Measurements from ENCODE around the gene XPO1. TPM values are rescaled to one million over a fixed set of nuclear protein-coding genes. Genes with fewer than 3 reads are reported as not detected.

The XPO1 gene
- total and polyA plus RNA-seq, 4 donors: 15.0 to 149 (median 41.3) TPM

DNA sequence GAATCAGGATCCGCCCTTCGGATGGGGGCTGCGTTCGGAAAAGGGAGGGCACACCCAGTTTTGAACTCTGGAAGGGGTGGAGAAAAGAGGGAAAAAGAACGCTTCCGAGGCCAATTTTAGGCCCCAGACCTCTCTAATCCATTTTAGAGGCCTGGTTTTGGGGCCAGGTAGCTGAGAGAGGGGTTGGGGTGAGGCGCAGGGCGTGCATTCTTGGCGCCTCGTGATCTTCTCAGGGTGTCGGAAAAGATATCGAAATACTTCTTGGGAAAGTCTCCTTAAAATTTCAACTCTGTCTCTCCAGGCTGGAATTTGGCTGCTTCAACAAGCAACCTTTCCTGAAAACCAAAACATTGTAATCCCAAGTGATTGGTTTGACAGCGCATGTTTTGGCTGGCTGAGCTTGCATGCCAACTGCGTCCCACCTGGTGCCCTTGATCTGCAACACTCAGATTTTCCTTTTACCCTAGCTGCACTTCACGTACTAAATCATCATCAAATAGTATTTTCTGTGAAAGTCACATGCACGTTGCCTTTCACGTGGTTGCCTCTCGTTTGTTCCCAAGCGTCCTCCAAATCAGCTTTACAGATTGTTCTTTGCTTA is 864 bp upstream of the XPO1 start:
- DNase-seq (ENCODE audit: low spot score): no peak
- peaks cover 2 to 24% (median 11%) of the 10 kb centered on the region in 4 donors for H3K4me1 ChIP-seq (ENCODE audit: control insufficient read depth in 4 of 4, insufficient read depth in 4 of 4, low read length in 3 of 4)
- WGBS: 13% methylated on average over 19 of the region's 19 CpGs
- peak overlapping the region; percentile 89 for H3K9ac ChIP-seq (ENCODE audit: low read depth in 1 of 2, low read length in 2 of 2)
- H3K36me3 ChIP-seq (ENCODE audit: control insufficient read depth in 4 of 4, insufficient read depth in 3 of 4, low read depth in 1 of 4, low read length in 3 of 4): no peaks in the 10 kb centered on the region
- no peaks in the 10 kb centered on the region for H3K27me3 ChIP-seq (ENCODE audit: control insufficient read depth in 4 of 4, insufficient read depth in 4 of 4, low read length in 3 of 4)
- peak in 1 of 2 donors; percentile 21 for TF ChIP-seq JUND (IDR thresholded peaks at IDR 0.05)
- no peak for TF ChIP-seq MAX (IDR thresholded peaks at IDR 0.05)
- TF ChIP-seq HNF4G (IDR thresholded peaks at IDR 0.05): no peak
- TF ChIP-seq CTCF (IDR thresholded peaks at IDR 0.05; ENCODE audit: low read depth, low read length, missing input control): no peak
- TF ChIP-seq FOXA2 (IDR thresholded peaks at IDR 0.05): no peak
- no peak for TF ChIP-seq RXRA (IDR thresholded peaks at IDR 0.05)
- TF ChIP-seq, protein P1, sequence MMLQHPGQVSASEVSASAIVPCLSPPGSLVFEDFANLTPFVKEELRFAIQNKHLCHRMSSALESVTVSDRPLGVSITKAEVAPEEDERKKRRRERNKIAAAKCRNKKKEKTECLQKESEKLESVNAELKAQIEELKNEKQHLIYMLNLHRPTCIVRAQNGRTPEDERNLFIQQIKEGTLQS (IDR thresholded peaks at IDR 0.05): no peak
- no peak for TF ChIP-seq HNF4A (conservative IDR thresholded peaks at IDR 0.05)
- TF ChIP-seq RAD21 (IDR thresholded peaks at IDR 0.05): peak in 1 of 2 donors; percentile 3
- TF ChIP-seq FOXA1 (IDR thresholded peaks at IDR 0.05): no peak
- no peak for TF ChIP-seq GABPA (IDR thresholded peaks at IDR 0.05 in 1 of 2, conservative IDR thresholded peaks at IDR 0.05 in 1 of 2)
- TF ChIP-seq EGR1 (IDR thresholded peaks at IDR 0.05; ENCODE audit: low read depth in 2 of 2): peak in 1 of 2 donors; percentile 12
- TF ChIP-seq, protein P2, sequence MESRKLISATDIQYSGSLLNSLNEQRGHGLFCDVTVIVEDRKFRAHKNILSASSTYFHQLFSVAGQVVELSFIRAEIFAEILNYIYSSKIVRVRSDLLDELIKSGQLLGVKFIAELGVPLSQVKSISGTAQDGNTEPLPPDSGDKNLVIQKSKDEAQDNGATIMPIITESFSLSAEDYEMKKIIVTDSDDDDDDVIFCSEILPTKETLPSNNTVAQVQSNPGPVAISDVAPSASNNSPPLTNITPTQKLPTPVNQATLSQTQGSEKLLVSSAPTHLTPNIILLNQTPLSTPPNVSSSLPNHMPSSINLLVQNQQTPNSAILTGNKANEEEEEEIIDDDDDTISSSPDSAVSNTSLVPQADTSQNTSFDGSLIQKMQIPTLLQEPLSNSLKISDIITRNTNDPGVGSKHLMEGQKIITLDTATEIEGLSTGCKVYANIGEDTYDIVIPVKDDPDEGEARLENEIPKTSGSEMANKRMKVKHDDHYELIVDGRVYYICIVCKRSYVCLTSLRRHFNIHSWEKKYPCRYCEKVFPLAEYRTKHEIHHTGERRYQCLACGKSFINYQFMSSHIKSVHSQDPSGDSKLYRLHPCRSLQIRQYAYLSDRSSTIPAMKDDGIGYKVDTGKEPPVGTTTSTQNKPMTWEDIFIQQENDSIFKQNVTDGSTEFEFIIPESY (IDR thresholded peaks at IDR 0.05): no peak
- no peak for TF ChIP-seq SP1 (IDR thresholded peaks at IDR 0.05)
- no peak for TF ChIP-seq YY1 (IDR thresholded peaks at IDR 0.05)
- TF ChIP-seq NR2F2 (IDR thresholded peaks at IDR 0.05): no peak
- peak overlapping the region; percentile 43 to 98 (median 57) for H3K4me3 ChIP-seq (ENCODE audit: low read depth in 1 of 3, low read length in 3 of 3)
- peak overlapping the region; percentile 97 to 98 for H3K27ac ChIP-seq (ENCODE audit: low read depth in 1 of 2, low read length in 2 of 2)
- no peaks in the 10 kb centered on the region for H3K9me3 ChIP-seq (ENCODE audit: control insufficient read depth in 4 of 4, low read length in 3 of 4)

- TF ChIP-seq, protein P2 (IDR thresholded peaks at IDR 0.05): no peak
- TF ChIP-seq FOXA2 (IDR thresholded peaks at IDR 0.05): no peak
- TF ChIP-seq NR2F2 (IDR thresholded peaks at IDR 0.05): no peak
- no peak for TF ChIP-seq YY1 (IDR thresholded peaks at IDR 0.05)
- TF ChIP-seq HNF4A (conservative IDR thresholded peaks at IDR 0.05): no peak
- no peak for TF ChIP-seq EGR1 (IDR thresholded peaks at IDR 0.05; ENCODE audit: low read depth in 2 of 2)
- TF ChIP-seq GABPA (IDR thresholded peaks at IDR 0.05 in 1 of 2, conservative IDR thresholded peaks at IDR 0.05 in 1 of 2): no peak
- TF ChIP-seq MAX (IDR thresholded peaks at IDR 0.05): no peak
- TF ChIP-seq HNF4G (IDR thresholded peaks at IDR 0.05): no peak
- TF ChIP-seq TAF1 (conservative IDR thresholded peaks at IDR 0.05): no peak
- no peak for TF ChIP-seq RAD21 (IDR thresholded peaks at IDR 0.05)
- TF ChIP-seq FOXA1 (IDR thresholded peaks at IDR 0.05): no peak
- TF ChIP-seq, protein P3, sequence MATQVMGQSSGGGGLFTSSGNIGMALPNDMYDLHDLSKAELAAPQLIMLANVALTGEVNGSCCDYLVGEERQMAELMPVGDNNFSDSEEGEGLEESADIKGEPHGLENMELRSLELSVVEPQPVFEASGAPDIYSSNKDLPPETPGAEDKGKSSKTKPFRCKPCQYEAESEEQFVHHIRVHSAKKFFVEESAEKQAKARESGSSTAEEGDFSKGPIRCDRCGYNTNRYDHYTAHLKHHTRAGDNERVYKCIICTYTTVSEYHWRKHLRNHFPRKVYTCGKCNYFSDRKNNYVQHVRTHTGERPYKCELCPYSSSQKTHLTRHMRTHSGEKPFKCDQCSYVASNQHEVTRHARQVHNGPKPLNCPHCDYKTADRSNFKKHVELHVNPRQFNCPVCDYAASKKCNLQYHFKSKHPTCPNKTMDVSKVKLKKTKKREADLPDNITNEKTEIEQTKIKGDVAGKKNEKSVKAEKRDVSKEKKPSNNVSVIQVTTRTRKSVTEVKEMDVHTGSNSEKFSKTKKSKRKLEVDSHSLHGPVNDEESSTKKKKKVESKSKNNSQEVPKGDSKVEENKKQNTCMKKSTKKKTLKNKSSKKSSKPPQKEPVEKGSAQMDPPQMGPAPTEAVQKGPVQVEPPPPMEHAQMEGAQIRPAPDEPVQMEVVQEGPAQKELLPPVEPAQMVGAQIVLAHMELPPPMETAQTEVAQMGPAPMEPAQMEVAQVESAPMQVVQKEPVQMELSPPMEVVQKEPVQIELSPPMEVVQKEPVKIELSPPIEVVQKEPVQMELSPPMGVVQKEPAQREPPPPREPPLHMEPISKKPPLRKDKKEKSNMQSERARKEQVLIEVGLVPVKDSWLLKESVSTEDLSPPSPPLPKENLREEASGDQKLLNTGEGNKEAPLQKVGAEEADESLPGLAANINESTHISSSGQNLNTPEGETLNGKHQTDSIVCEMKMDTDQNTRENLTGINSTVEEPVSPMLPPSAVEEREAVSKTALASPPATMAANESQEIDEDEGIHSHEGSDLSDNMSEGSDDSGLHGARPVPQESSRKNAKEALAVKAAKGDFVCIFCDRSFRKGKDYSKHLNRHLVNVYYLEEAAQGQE (IDR thresholded peaks at IDR 0.05): no peak
- TF ChIP-seq SP1 (IDR thresholded peaks at IDR 0.05): no peak
- no peak for TF ChIP-seq RXRA (IDR thresholded peaks at IDR 0.05)
- no peaks in the 10 kb centered on the region for H3K9me3 ChIP-seq (ENCODE audit: control insufficient read depth in 4 of 4, low read length in 3 of 4)
- DNase-seq (ENCODE audit: low spot score): no peak
- WGBS: 0% methylated on average over 15 of the region's 15 CpGs
- H3K4me1 ChIP-seq (ENCODE audit: control insufficient read depth in 4 of 4, insufficient read depth in 4 of 4, low read length in 3 of 4): peaks cover 2 to 24% (median 11%) of the 10 kb centered on the region in 4 donors
- no peaks in the 10 kb centered on the region for H3K27me3 ChIP-seq (ENCODE audit: control insufficient read depth in 4 of 4, insufficient read depth in 4 of 4, low read length in 3 of 4)
- H3K27ac ChIP-seq (ENCODE audit: low read depth in 1 of 2, low read length in 2 of 2): peak overlapping the region; percentile 97 to 98
- no peaks in the 10 kb centered on the region for H3K36me3 ChIP-seq (ENCODE audit: control insufficient read depth in 4 of 4, insufficient read depth in 3 of 4, low read depth in 1 of 4, low read length in 3 of 4)
- peak overlapping the region; percentile 77 to 95 for H3K9ac ChIP-seq (ENCODE audit: low read depth in 1 of 2, low read length in 2 of 2)
- peak overlapping the region; percentile 73 to 98 (median 79) for H3K4me3 ChIP-seq (ENCODE audit: low read depth in 1 of 3, low read length in 3 of 3)
Measured at GRCh38 chr2:61537950-61538199, 281 bp downstream of the XPO1 start.
